Measurements from ENCODE around the gene FOXP4.

Gene FOXP4

GRCh38 chr6:41511443-41512060, 34.6 kb upstream of the FOXP4 start:
- TF ChIP-seq POLR2A (IDR thresholded peaks at IDR 0.05; ENCODE audit: low read depth, low read length) = no peak
- FAIRE-seq = no peak
- no peak for DNase-seq (ENCODE audit: insufficient read length, low spot score)

- TF ChIP-seq POLR2A (IDR thresholded peaks at IDR 0.05; ENCODE audit: low read depth, low read length) = no peak
- no peak for DNase-seq (ENCODE audit: insufficient read length, low spot score)
- FAIRE-seq = no peak
These were observed 34.0 kb upstream of the FOXP4 start for GRCh38 chr6:41512146-41512701.

- DNase-seq (ENCODE audit: insufficient read length, low spot score) (no peak), FAIRE-seq (no peak)
- no peak for TF ChIP-seq POLR2A (IDR thresholded peaks at IDR 0.05; ENCODE audit: low read depth, low read length)
These were observed 30.2 kb upstream of the FOXP4 start for GRCh38 chr6:41515995-41516394.

GRCh38 chr6:41518118-41518517, 28.1 kb upstream of the FOXP4 start:
- no peak for TF ChIP-seq POLR2A (IDR thresholded peaks at IDR 0.05; ENCODE audit: low read depth, low read length)
- FAIRE-seq (no peak), DNase-seq (ENCODE audit: insufficient read length, low spot score) (no peak)

GRCh38 chr6:41519305-41519744, 26.9 kb upstream of the FOXP4 start:
- FAIRE-seq = no peak
- no peak for TF ChIP-seq POLR2A (IDR thresholded peaks at IDR 0.05; ENCODE audit: low read depth, low read length)
- no peak for DNase-seq (ENCODE audit: insufficient read length, low spot score)

- no peak for TF ChIP-seq POLR2A (IDR thresholded peaks at IDR 0.05; ENCODE audit: low read depth, low read length)
- FAIRE-seq (no peak), DNase-seq (ENCODE audit: insufficient read length, low spot score) (no peak)
These were observed 26.2 kb upstream of the FOXP4 start for GRCh38 chr6:41519745-41520699.

- FAIRE-seq (no peak), DNase-seq (ENCODE audit: insufficient read length, low spot score) (no peak)
- TF ChIP-seq POLR2A (IDR thresholded peaks at IDR 0.05; ENCODE audit: low read depth, low read length) = no peak
These were observed 23.2 kb upstream of the FOXP4 start for GRCh38 chr6:41522780-41523548.

- DNase-seq (ENCODE audit: insufficient read length, low spot score) = no peak
- no peak for TF ChIP-seq POLR2A (IDR thresholded peaks at IDR 0.05; ENCODE audit: low read depth, low read length)
- no peak for FAIRE-seq
These were observed 22.1 kb upstream of the FOXP4 start for GRCh38 chr6:41523915-41524633.

- no peak for DNase-seq (ENCODE audit: insufficient read length, low spot score)
- FAIRE-seq = no peak
- TF ChIP-seq POLR2A (IDR thresholded peaks at IDR 0.05; ENCODE audit: low read depth, low read length) = no peak
These were observed 21.6 kb upstream of the FOXP4 start for GRCh38 chr6:41524634-41525011.

GRCh38 chr6:41527721-41528408, 18.3 kb upstream of the FOXP4 start:
- TF ChIP-seq POLR2A (IDR thresholded peaks at IDR 0.05; ENCODE audit: low read depth, low read length) = no peak
- DNase-seq (ENCODE audit: insufficient read length, low spot score) (no peak), FAIRE-seq (no peak)

GRCh38 chr6:41528409-41528963, 17.7 kb upstream of the FOXP4 start:
- FAIRE-seq (no peak), DNase-seq (ENCODE audit: insufficient read length, low spot score) (no peak)
- TF ChIP-seq POLR2A (IDR thresholded peaks at IDR 0.05; ENCODE audit: low read depth, low read length) = no peak

- DNase-seq (ENCODE audit: insufficient read length, low spot score) (no peak), FAIRE-seq (no peak)
- no peak for TF ChIP-seq POLR2A (IDR thresholded peaks at IDR 0.05; ENCODE audit: low read depth, low read length)
These were observed 17.1 kb upstream of the FOXP4 start for GRCh38 chr6:41529049-41529448.
